Head of caudate nucleus (tissue), 42 donors: Measurements from ENCODE around the gene PAXIP1.

Source experiments
- DNase-seq, 42 donors: peaks; one replicate each; pipeline versions ENCODE4 v3.0.0 to v3.0.0-alpha.2; 2020 to 2021; ENCODE audit warnings: mixed read lengths in 7 of 42
- intact Hi-C: fragments of 100-400 bp; cut with DNase I; formaldehyde crosslinking; loops from one replicate; pipeline ENCODE4 v1.15.0; 2022

Gene PAXIP1

DNA sequence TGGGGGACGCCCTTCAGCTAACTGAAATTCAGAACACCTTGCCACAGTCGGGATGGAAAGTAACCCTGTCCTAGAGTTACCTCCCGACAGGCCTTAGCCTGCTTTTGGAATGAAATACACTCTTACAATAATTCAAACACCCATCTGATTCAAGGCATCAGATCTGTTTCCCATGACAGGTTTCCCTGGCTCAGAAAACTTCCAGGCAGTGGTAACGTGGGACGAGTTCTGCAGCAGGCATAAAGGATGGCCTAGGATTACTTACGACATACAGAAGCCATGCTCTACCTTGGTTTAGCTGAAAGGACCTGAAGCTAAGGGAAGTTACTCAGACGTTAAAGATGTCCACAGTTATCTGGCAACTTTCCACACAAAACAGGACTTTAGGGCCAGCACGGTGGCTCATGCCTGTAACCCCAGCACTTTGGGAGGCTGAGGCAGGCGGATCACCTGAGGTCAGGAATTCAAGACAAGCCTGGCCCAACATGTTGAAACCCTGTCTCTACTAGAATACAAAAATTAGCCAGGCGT lies 5.0 kb downstream of the PAXIP1 start:
- intact Hi-C loops, result no loop called here

DNA sequence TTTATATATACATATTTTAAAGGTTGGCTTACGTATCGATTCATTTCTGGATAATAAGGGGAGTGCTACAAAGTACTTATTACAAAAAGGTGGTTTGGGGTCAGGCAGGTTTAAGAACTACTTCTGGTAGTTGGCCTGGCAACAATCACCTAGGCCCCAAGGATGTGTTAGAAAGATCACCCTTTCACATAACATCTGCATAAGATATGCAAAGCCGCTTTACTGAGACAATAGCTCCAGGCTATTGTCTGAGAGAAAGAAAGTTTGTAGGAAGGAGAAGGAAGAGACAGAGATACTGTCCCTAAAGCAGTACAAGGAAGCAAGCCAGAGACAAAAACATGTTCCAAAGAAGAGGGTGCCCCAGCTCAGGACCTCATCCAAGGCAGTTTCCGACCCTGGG lies 6.2 kb downstream of the PAXIP1 start:
- intact Hi-C loops, result no loop called here
- no peak for DNase-seq

More for the DNA sequence above, 5.0 kb downstream of the PAXIP1 start:
- no peak for DNase-seq

DNA sequence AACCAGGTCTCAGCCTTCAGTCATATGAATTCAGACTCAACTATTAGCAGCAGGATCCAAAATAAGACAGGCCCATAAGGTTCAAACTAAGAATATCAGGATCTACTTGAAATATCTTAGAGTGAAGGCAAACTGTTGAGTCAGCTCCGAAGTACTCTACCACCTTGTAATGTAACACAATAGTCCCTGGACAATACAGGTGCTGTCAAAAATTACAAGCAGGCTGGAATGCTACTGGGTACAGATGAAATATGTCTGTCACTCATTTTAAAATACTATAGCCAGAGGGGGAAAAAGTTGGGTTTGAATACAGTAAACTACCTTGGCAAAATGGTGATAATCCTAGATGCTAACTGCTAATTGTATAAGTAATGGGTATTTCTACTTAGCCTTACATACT lies 6.8 kb downstream of the PAXIP1 start:
- no peak for DNase-seq
- intact Hi-C loops, result no loop called here

DNA sequence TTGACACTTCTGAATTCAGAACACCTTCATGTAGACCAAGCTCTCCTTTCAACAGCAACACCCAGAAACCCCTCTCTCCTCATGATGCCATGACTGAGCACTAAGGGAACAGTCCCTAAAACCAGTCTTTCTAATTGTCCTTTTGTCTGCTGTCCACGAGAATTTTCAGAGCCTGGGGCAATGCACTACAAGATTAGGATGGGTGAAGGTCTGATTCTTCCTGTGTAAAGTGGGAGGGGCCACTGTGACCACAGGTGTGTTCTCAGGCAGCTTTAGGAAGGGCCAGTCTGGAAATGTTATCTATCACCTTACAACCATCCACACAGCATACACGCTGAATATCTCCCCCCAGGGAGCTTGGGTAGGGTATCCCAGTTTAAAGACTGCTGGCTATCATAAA lies 7.9 kb downstream of the PAXIP1 start:
- DNase-seq, result no peak
- intact Hi-C loops, result no loop called here

DNA sequence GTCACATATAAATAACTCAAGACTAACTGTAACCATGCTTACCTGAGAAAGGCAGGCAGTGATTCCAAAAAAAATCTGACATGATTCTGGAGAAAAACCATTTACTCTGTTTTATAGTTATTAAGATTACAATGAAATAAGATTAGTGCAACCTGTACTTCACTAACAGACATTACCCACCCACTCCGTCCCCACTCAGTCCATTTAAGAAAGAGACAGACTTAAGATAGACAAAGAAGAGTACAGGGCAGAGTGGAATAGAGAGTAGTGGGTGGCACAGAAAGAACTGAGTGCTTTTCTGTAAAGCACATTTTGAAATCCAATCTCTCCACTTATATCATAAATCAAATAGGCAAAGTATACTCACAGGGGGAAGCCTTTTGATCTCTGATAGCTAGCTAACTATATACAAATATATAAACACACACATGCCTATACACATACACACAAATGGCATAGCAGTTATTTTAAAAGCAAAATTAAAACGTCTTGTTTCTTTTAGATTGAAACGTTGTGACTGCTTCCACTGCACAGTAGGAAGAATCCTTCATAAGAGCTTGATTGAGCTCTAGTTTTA lies 11.9 kb downstream of the PAXIP1 start:
- intact Hi-C loops, result no loop called here
- peak in 4 of 42 donors; percentile 25 to 63 (median 46) for DNase-seq

DNA sequence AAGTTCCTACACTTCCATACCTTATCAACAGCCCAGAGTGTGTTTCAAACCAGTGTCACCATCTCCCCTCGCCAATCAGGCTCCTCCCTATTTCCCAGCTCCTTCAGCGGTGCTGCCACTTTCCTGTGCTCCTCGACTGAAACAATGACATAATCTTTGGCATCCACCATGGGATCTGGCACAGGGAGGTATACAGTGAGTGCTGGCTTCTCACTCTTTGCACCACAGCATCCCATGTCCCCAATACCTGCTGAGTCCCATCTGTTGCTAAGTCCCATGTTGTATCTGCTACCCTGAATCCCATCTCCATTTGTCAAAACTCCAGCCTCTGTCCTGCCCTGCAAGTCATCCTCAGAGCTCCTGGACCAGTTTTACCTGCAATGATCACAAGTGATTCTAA lies 15.4 kb downstream of the PAXIP1 start:
- intact Hi-C loops, result no loop called here
- DNase-seq, result no peak

DNA sequence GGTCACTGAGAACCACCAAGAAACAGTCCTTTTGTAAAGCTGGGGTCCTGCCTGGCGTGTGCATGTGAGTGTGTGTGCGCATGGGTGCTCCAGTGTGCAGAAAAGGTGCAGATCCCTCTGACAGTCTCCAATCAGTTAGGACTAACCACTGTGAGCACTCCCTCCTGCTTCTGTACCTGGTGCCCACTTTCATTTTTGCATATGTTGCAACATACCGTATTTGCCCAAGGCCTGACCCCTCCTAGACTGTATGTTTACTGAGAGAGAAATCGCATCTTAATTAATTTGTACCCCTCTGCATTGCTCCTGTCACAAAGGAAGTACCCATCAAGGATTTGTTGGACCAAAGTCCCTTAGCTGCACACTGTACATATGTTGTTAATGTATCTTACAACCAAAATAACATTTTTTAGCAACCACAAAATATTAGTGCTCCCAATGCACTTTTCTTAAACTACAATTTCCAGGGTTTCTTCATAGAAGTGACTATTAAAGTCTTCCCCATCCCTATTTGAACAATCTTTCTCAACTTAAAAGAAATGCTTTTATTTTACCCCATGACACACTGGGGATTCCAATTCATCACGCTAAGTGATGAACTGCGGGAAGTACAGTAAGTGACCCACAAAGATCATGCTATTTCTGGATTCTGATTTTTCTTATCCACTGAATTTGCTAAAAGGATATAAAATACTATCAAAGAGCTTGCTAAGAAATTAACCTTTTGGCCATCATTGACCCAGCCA lies 16.6 kb downstream of the PAXIP1 start:
- intact Hi-C loops, result no loop called here
- no peak for DNase-seq

DNA sequence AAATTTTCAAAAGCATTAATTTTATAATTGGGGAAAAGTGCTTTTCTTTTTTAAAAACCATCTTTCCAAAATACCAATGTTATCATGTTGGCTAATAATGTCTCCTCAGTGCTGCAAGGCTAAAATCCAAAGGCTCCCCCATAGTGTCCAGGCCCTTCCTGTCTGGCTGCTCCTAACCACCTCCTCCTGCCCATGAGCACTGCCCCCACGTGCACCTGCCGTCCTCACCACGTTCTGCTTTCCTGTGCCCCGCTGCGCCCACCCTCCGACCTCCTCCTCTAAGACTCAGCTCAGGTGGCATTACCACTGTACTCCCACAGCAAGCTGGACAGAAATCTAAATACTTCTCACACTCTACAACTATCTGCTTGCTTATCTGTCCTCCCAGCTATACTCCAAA lies 17.7 kb downstream of the PAXIP1 start:
- DNase-seq, result no peak
- intact Hi-C loops, result no loop called here

DNA sequence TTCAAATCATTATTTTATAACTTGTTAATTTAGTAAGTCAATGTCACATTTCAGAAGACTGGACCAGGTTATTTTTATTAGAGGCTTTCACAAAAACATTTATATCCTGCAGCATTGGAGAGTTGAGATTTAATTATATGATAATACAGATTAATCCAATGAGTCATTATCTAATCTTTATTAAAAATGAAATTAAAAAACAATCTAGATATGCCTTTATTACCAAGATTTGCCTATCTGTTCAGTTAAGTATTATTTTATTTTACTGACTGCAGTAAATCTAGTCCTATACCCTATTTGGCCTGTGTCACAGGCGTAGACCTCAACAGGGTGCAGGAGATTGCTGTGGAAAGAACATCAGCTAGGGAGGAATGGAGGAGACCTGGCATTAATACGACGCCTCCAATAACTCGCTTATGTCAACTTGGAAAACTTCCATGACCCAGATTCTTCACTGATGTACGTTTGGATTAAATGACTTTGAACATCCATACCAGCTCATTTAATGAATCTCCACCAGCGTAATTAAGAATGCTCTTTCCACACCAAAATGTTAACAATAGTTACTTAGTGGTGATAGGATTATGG lies 18.2 kb downstream of the PAXIP1 start:
- intact Hi-C loops, result no loop called here
- peak in 3 of 42 donors; percentile 45 to 50 (median 47) for DNase-seq

DNA sequence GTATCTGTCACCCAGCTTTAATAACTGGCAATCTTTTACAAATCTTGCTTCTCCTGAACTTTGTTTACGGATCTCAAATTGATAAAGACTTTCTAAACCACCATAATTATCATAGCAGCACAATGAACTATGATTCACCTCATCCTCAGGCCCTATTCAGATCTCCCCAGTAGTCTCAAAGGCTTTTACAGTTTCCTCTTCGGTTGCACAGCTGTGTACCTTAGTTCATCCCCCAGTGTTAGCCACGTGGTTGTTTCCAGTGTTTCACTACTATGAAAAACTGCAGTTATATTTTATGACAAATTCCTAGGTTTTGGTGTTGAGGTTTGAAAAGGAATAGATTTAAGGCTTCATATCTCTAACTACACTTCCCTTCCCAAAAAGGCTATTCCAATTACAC lies 24.9 kb downstream of the PAXIP1 start:
- intact Hi-C loops, result no loop called here
- no peak for DNase-seq

DNA sequence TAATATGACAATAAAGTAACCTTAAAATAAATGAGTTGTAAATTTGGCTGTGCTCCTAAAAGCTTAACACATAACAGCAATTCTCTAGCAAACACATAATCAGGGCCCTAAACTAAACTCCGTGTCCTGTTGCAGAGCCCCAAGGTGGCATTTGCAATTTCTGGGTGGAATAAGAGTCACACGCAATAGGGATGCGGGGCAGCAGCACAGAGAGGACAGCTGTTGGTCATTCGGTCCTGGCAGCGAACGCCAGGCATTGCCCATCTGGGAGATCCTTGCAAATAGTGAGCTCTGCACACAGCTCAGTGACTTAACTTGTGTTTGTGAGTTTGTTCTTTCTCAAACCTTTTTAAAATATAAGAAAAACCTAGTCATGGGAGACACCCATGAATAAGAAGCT lies 25.7 kb downstream of the PAXIP1 start:
- no peak for DNase-seq
- intact Hi-C loops, result no loop called here

DNA sequence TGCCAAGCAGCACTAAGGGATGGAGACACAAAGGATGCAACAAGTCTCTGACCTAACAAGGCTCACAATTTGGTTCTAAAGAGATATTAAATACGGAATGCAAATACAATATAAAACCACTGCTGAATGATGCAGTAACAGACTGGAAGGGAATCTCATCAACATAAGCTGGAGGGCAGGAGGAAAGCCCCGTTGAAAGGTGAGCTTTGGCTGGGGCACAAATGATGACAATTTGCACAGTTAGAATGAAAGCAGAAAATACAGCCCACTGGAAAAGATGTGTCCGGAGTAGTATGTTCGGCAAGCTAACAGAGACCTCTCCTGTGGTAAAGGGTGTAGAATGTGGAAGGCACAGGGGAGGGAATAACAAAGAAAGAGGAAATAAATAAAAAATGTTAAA lies 26.1 kb downstream of the PAXIP1 start:
- intact Hi-C loops, result no loop called here

DNA sequence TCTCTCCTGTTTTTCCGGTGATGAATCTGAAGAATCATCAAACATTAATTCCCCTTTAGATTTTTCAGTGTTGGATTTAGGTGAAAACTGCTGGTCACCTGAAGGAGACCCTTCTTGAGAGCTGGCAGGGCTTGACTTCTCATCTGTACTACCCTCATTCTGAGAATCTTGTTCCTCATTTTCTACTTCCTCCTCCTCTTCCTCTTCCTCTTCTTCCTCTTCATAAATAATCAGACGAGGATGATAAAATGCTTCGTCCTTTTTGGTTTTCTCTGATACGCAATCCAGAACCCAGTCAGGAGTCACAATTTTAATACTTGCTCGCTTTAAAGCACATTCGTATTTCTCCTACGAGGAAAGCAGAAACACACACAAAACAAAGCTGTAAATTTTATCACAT lies 26.9 kb downstream of the PAXIP1 start:
- intact Hi-C loops, result no loop called here

More for the DNA sequence above, 26.1 kb downstream of the PAXIP1 start:
- DNase-seq, result no peak

DNA sequence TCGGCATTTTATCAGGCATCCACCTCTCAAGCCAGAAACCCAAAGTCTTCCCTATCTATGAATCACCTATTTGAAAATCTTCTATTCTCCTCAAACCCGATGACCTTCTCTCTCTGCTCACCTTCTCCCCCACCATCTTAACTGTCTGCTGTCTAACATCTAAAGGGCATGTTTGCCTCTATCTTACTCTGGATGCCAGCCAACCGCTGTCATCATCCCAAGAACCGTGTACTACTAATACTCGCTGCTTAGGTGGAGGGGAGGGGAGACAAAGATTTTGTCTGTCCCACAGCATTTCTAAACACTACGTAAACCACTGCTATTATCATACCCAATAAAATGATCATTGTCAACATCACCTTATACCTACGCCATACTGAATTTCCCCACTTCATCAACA lies 29.5 kb downstream of the PAXIP1 start:
- no peak for DNase-seq
- intact Hi-C loops, result no loop called here

More for the DNA sequence above, 26.9 kb downstream of the PAXIP1 start:
- no peak for DNase-seq

DNA sequence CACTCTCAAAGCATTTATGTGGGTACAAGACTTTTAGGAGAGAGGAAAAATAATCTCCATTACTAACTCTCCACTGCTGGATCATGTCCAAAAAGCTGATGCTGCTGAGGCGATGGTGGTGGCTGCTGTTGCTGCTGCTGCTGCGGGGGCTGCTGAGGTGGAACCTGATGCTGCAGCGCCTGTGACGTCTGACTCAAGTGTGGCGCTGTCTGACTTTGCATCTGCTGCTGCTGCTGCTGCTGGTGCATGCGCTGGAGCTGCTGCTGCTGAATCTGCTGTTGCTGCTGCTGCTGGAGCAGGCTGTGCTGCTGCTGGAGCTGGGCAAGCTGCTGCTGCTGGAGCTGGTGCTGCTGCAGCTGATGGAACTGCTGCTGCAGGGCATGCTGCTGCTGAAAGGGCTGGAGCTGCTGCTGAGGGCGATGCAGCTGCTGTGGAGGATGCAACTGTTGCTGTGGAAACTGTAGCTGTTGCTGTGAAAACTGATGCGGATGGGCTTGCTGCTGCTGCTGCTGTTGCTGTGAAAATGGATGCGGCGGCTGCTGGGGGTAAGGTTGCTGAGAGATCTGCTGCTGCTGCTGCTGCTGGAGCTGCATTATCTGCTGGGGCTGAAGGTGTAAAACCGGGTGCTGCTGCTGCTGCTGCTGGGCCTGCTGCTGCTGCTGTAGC lies 34.5 kb downstream of the PAXIP1 start:
- peak; percentile 32 to 90 (median 66) for DNase-seq

DNA sequence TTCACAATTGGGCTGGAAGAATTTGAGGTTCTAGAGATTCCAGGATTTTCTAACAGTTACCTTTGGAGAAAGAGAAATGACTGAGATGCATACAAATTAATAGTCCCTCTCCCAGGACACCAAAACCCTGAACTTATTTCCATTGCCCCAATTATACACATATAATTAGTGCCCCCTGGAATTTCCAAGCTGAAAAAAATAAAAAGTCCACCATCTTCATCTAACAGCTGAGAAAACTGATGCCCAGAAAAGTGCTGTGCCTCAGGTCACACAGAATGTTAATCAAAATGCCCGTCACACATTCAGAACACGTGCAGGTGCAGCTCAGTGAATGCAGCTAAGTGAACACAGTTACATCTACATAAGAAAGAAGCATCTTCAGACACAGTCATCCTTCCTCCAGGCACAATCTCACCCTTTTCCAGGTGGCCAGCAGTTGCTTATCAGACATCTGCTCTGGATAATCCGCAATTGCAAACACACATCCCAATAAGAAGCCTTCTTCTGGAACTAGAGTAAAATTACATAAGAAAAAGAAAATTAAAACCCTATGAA lies 35.4 kb downstream of the PAXIP1 start:
- intact Hi-C loops, result no loop called here
- DNase-seq, result no peak

More for the DNA sequence above, 34.5 kb downstream of the PAXIP1 start:
- intact Hi-C loops, result no loop called here

DNA sequence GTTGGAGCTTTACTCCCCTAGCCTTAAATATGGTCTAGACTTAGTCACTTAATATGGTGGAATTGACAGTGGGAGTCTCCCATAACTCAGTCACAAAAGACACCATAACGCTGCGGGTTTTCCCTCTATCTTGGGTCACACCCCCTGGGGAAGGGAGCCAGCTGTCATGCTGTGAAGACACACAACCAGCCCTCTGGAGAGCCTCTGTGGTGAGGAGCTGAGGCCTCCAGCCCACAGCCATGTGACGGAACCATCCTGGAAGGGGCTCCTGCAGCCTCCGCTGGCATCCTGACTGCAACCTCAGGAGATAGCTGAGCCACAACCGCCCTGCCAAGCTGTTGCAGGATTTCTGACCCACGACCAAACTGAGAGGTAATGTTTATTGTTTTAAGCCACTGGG lies 37.9 kb downstream of the PAXIP1 start:
- no peak for DNase-seq
- intact Hi-C loops, result no loop called here

DNA sequence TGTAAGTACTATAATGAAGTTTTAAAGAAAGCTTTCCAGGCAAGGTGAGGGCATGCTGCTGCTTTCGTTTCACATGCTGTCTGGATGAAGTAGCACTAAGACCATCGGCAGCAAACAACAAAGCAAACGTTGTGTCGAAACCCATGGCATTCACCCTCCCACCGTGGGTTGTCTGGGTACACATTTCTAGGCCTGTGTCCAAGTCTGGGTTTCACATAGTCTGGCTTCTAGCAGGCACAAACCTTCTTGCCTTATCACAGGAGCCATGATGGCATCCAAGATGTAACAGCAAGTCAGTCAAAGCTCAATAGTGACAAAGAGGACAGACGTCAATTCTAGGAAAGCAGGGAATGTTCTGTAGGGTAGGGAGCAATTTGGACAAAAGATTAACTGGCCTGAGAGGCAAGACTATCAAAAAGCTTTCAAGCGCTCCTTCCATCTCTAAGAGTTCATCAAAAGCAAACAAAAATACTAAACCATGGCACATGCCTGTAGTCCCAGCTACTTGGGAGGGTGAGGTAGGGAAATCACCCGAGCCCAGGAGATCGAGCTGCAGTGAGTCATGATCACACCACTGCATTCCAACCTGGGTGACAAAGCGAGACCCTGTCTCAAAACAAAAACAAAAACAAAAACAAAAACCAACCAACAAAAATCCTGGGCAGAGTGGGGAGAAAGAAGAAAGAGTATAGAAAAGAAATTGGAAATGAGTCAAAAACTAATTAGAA lies 42.7 kb downstream of the PAXIP1 start:
- intact Hi-C loops, result no loop called here
- DNase-seq, result peak in 32 of 42 donors; percentile 18 to 80 (median 54)

DNA sequence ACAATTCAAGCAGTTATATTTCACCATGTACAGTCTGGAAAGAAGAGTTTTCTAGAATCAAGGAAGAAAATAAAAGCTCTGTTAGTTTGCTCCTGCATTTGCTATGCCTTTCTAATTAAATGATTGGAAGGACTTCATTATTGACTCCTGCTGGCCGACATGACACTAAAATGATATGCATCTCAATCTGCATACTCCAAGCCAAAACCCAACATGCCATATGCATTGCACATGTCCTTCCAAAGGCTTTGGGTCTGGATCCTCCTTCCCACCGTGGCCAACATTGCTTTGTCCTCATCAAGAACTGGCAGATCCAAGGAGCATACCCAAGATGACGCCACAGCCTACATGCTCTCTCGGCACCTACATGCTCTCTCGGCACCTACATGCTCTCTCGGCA lies 46.5 kb downstream of the PAXIP1 start:
- intact Hi-C loops, result no loop called here
- DNase-seq, result no peak
